Ovary (tissue), 3 donors: ENCODE data around the gene TRAPPC1.

Source experiments
- CTCF ChIP-seq, 3 donors: fragments of 450-650 bp in 2 of 3; fragments of 200-600 bp in 1 of 3; IDR thresholded peaks; one replicate each; pipeline versions ENCODE4 v1.5.1 to v1.8.0; 2016 to 2022; ENCODE audit warnings: antibody characterized with exemption in 3 of 3, mild to moderate bottlenecking in 1 of 3
- EP300 ChIP-seq: sonication (generic); formaldehyde crosslinking; IDR thresholded peaks from one replicate; pipeline ENCODE4 v1.6.1; 2017; ENCODE audit warnings: antibody characterized with exemption
- POLR2A ChIP-seq: fragments of 450-650 bp; IDR thresholded peaks from one replicate; pipeline ENCODE4 v1.6.1; 2017; ENCODE audit warnings: antibody characterized with exemption, mild to moderate bottlenecking, moderate library complexity
- donor health status: DM: no; HTN: no; CAD: no.

- TF ChIP-seq CTCF (IDR thresholded peaks at IDR 0.05) = no peak
- no peak for TF ChIP-seq EP300
- no peak for TF ChIP-seq POLR2A
Measured at GRCh38 chr17:7940034-7940433, 8.3 kb upstream of the TRAPPC1 start.
